ENCODE measurements around the gene GRIN2A. TPM values are rescaled to one million over a fixed set of nuclear protein-coding genes. Genes with fewer than 3 reads are reported as not detected.

GRIN2A gene
- total and polyA plus RNA-seq, 4 donors, result 0.13 to 3.3 (median 1.1) TPM

- intact Hi-C loops (cut with DNase I), result no loop called here
- Histone ChIP-seq H3K27me3 (ENCODE audit: control insufficient read depth in 1 of 2, insufficient read depth in 2 of 2, low read length in 1 of 2) (no peaks in the 10 kb centered on the region), H3K36me3 (ENCODE audit: control insufficient read depth in 1 of 2, insufficient read depth in 2 of 2, low read length in 1 of 2) (no peaks in the 10 kb centered on the region), H3K4me3 (ENCODE audit: low read length in 2 of 2) (no peak overlapping the region), H3K27ac (ENCODE audit: low read depth in 1 of 2, low read length in 2 of 2) (peak overlapping the region in 1 of 2 donors; percentile 10), H3K9me3 (ENCODE audit: control insufficient read depth, low read length) (no peaks in the 10 kb centered on the region), H3K4me1 (ENCODE audit: control insufficient read depth in 1 of 2, insufficient read depth in 2 of 2, low read length in 2 of 2) (peaks cover 0 to 2% of the 10 kb centered on the region in 2 donors)
- WGBS, 2 donors, result 75 to 77% methylated on average over 4 of the region's 4 CpGs
- DNase-seq (no peak), ATAC-seq (ENCODE audit: low FRiP score) (no peak)
Measured at GRCh38 chr16:10100829-10101228, 81.4 kb downstream of the GRIN2A start.

- intact Hi-C loops (cut with DNase I), result loop anchor here in 1 of 2 donors (10.0 kb wide), 1 partner anchor 64 kb away; no protein-coding TSS in a partner anchor
- no peak for ATAC-seq (ENCODE audit: low FRiP score)
- H3K9me3 ChIP-seq (ENCODE audit: control insufficient read depth, low read length), result no peaks in the 10 kb centered on the region
Measured at GRCh38 chr16:10098991-10099390, 83.2 kb downstream of the GRIN2A start.

GRCh38 chr16:10097271-10097670 is 85.0 kb downstream of the GRIN2A start:
- H3K4me1 ChIP-seq (ENCODE audit: control insufficient read depth in 1 of 2, insufficient read depth in 2 of 2, low read length in 2 of 2), result peaks cover 0 to 2% of the 10 kb centered on the region in 2 donors
- no peaks in the 10 kb centered on the region for H3K27me3 ChIP-seq (ENCODE audit: control insufficient read depth in 1 of 2, insufficient read depth in 2 of 2, low read length in 1 of 2)
- H3K27ac ChIP-seq (ENCODE audit: low read depth in 1 of 2, low read length in 2 of 2), result peak overlapping the region in 1 of 2 donors; percentile 64
- no peak for DNase-seq
- WGBS, 2 donors, result 25 to 44% methylated on average over 2 of the region's 2 CpGs
- intact Hi-C loops (cut with DNase I), result loop anchor here in 1 of 2 donors (10.0 kb wide), 1 partner anchor 62 kb away; no protein-coding TSS in a partner anchor
- ATAC-seq (ENCODE audit: low FRiP score), result peak; percentile 59
- H3K9me3 ChIP-seq (ENCODE audit: control insufficient read depth, low read length), result no peaks in the 10 kb centered on the region
- H3K4me3 ChIP-seq (ENCODE audit: low read length in 2 of 2), result no peak overlapping the region
- H3K36me3 ChIP-seq (ENCODE audit: control insufficient read depth in 1 of 2, insufficient read depth in 2 of 2, low read length in 1 of 2), result no peaks in the 10 kb centered on the region

More at GRCh38 chr16:10098991-10099390, 83.2 kb downstream of the GRIN2A start:
- Histone ChIP-seq H3K36me3 (ENCODE audit: control insufficient read depth in 1 of 2, insufficient read depth in 2 of 2, low read length in 1 of 2) (no peaks in the 10 kb centered on the region), H3K4me1 (ENCODE audit: control insufficient read depth in 1 of 2, insufficient read depth in 2 of 2, low read length in 2 of 2) (peaks cover 0 to 2% of the 10 kb centered on the region in 2 donors), H3K4me3 (ENCODE audit: low read length in 2 of 2) (no peak overlapping the region), H3K27ac (ENCODE audit: low read depth in 1 of 2, low read length in 2 of 2) (no peak overlapping the region), H3K27me3 (ENCODE audit: control insufficient read depth in 1 of 2, insufficient read depth in 2 of 2, low read length in 1 of 2) (no peaks in the 10 kb centered on the region)
- no peak for DNase-seq

- Histone ChIP-seq H3K27me3 (ENCODE audit: control insufficient read depth in 1 of 2, insufficient read depth in 2 of 2, low read length in 1 of 2) (no peaks in the 10 kb centered on the region), H3K36me3 (ENCODE audit: control insufficient read depth in 1 of 2, insufficient read depth in 2 of 2, low read length in 1 of 2) (no peaks in the 10 kb centered on the region), H3K4me3 (ENCODE audit: low read length in 2 of 2) (no peak overlapping the region), H3K27ac (ENCODE audit: low read depth in 1 of 2, low read length in 2 of 2) (no peak overlapping the region), H3K9me3 (ENCODE audit: control insufficient read depth, low read length) (no peaks in the 10 kb centered on the region), H3K4me1 (ENCODE audit: control insufficient read depth in 1 of 2, insufficient read depth in 2 of 2, low read length in 2 of 2) (no peaks in the 10 kb centered on the region)
- intact Hi-C loops (cut with DNase I), result loop anchor here in 1 of 2 donors (10.0 kb wide), 1 partner anchor 59 kb away; no protein-coding TSS in a partner anchor
- no peak for ATAC-seq (ENCODE audit: low FRiP score)
- 66% methylated on average over 8 of the region's 8 CpGs for WGBS, 2 donors
- no peak for DNase-seq
Measured at GRCh38 chr16:10093576-10093975, 88.7 kb downstream of the GRIN2A start.

- no peak overlapping the region for H3K27ac ChIP-seq (ENCODE audit: low read depth in 1 of 2, low read length in 2 of 2)
- DNase-seq, result no peak
Measured at GRCh38 chr16:10090816-10091215, 91.4 kb downstream of the GRIN2A start.

GRCh38 chr16:10088380-10088793 is 93.8 kb downstream of the GRIN2A start:
- Histone ChIP-seq H3K27ac (ENCODE audit: low read depth in 1 of 2, low read length in 2 of 2) (no peak overlapping the region), H3K4me1 (ENCODE audit: control insufficient read depth in 1 of 2, insufficient read depth in 2 of 2, low read length in 2 of 2) (no peaks in the 10 kb centered on the region), H3K9me3 (ENCODE audit: control insufficient read depth, low read length) (no peaks in the 10 kb centered on the region), H3K4me3 (ENCODE audit: low read length in 2 of 2) (no peak overlapping the region), H3K27me3 (ENCODE audit: control insufficient read depth in 1 of 2, insufficient read depth in 2 of 2, low read length in 1 of 2) (no peaks in the 10 kb centered on the region), H3K36me3 (ENCODE audit: control insufficient read depth in 1 of 2, insufficient read depth in 2 of 2, low read length in 1 of 2) (no peaks in the 10 kb centered on the region)
- intact Hi-C loops (cut with DNase I), result loop anchor here in 1 of 2 donors (5.0 kb wide), 1 partner anchor 79 kb away; no protein-coding TSS in a partner anchor
- ATAC-seq (ENCODE audit: low FRiP score), result peak; percentile 72
- peak in 1 of 2 donors; percentile 48 for DNase-seq
- 1 to 6% methylated on average over 7 of the region's 7 CpGs for WGBS, 2 donors

More at GRCh38 chr16:10090816-10091215, 91.4 kb downstream of the GRIN2A start:
- Histone ChIP-seq H3K4me1 (ENCODE audit: control insufficient read depth in 1 of 2, insufficient read depth in 2 of 2, low read length in 2 of 2) (no peaks in the 10 kb centered on the region), H3K27me3 (ENCODE audit: control insufficient read depth in 1 of 2, insufficient read depth in 2 of 2, low read length in 1 of 2) (no peaks in the 10 kb centered on the region), H3K36me3 (ENCODE audit: control insufficient read depth in 1 of 2, insufficient read depth in 2 of 2, low read length in 1 of 2) (no peaks in the 10 kb centered on the region), H3K9me3 (ENCODE audit: control insufficient read depth, low read length) (no peaks in the 10 kb centered on the region), H3K4me3 (ENCODE audit: low read length in 2 of 2) (no peak overlapping the region)
- no peak for ATAC-seq (ENCODE audit: low FRiP score)
- WGBS, 2 donors, result 97 to 99% methylated on average over 1 of the region's 1 CpG
- intact Hi-C loops (cut with DNase I), result loop anchor here in 1 of 2 donors (10.0 kb wide), 1 partner anchor 56 kb away; no protein-coding TSS in a partner anchor

GRCh38 chr16:10087151-10087550 is 95.1 kb downstream of the GRIN2A start:
- Histone ChIP-seq H3K4me3 (ENCODE audit: low read length in 2 of 2) (no peak overlapping the region), H3K36me3 (ENCODE audit: control insufficient read depth in 1 of 2, insufficient read depth in 2 of 2, low read length in 1 of 2) (no peaks in the 10 kb centered on the region), H3K9me3 (ENCODE audit: control insufficient read depth, low read length) (no peaks in the 10 kb centered on the region), H3K27me3 (ENCODE audit: control insufficient read depth in 1 of 2, insufficient read depth in 2 of 2, low read length in 1 of 2) (no peaks in the 10 kb centered on the region), H3K27ac (ENCODE audit: low read depth in 1 of 2, low read length in 2 of 2) (no peak overlapping the region), H3K4me1 (ENCODE audit: control insufficient read depth in 1 of 2, insufficient read depth in 2 of 2, low read length in 2 of 2) (no peaks in the 10 kb centered on the region)
- intact Hi-C loops (cut with DNase I), result loop anchor here in 1 of 2 donors (5.0 kb wide), 1 partner anchor 80 kb away; no protein-coding TSS in a partner anchor
- no peak for DNase-seq
- ATAC-seq (ENCODE audit: low FRiP score), result no peak
- 89 to 95% methylated on average over 4 of the region's 4 CpGs for WGBS, 2 donors

GRCh38 chr16:10086620-10087019 is 95.6 kb downstream of the GRIN2A start:
- no peak for ATAC-seq (ENCODE audit: low FRiP score)
- no peaks in the 10 kb centered on the region for H3K9me3 ChIP-seq (ENCODE audit: control insufficient read depth, low read length)
- no peak overlapping the region for H3K27ac ChIP-seq (ENCODE audit: low read depth in 1 of 2, low read length in 2 of 2)

More at GRCh38 chr16:10086620-10087019, 95.6 kb downstream of the GRIN2A start:
- Histone ChIP-seq H3K4me1 (ENCODE audit: control insufficient read depth in 1 of 2, insufficient read depth in 2 of 2, low read length in 2 of 2) (no peaks in the 10 kb centered on the region), H3K27me3 (ENCODE audit: control insufficient read depth in 1 of 2, insufficient read depth in 2 of 2, low read length in 1 of 2) (no peaks in the 10 kb centered on the region), H3K4me3 (ENCODE audit: low read length in 2 of 2) (no peak overlapping the region), H3K36me3 (ENCODE audit: control insufficient read depth in 1 of 2, insufficient read depth in 2 of 2, low read length in 1 of 2) (no peaks in the 10 kb centered on the region)
- no peak for DNase-seq
- WGBS, 2 donors, result 29 to 67% methylated on average over 3 of the region's 3 CpGs
- intact Hi-C loops (cut with DNase I), result loop anchor here in 1 of 2 donors (5.0 kb wide), 1 partner anchor 81 kb away; no protein-coding TSS in a partner anchor

All from aorta (tissue), 5 donors.